Hematopoietic multipotent progenitor cell treated with erythropoietin and hydrocortisone succinate and interleukin-3 and kit ligand, for 8 days (in vitro differentiated cells): Measurements from ENCODE around the gene CYLD.
A peak's percentile ranks its signal among the peaks of the same experiment; 100 is the strongest.

Experiments used
- DNase-seq: peaks from one replicate; pipeline ENCODE4 v3.0.0-alpha.2; 2015

CYLD gene

DNA sequence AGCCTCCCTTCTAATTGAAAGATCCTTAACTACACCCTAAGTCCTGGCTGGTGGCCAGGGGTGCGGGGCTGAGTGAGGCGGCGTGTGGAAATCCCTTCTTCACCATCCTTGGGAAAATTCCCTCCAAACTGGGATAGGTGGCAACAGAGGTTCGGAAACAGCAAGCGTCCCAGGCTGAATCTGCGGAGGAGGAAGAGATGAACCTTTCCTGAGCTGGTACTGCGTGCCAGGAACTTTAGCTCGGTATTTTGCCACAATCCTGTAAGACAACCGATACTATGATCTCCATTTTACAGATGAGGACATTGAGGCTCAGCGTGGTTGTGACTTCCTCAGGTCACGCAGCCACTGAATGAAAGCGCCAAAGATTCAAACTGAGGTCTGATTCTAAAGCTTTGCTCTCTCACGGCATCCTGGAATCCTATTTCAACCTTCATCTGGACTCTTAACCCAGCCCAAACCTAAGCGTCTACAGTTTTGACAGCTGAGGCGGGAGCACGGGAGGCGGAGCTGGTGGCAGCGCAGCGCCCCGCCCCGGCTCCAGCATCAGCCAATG lies 583 bp upstream of the CYLD start:
- DNase-seq, result no peak

GRCh38 chr16:50742576-50743200 lies 802 bp downstream of the CYLD start:
- no peak for DNase-seq

DNA sequence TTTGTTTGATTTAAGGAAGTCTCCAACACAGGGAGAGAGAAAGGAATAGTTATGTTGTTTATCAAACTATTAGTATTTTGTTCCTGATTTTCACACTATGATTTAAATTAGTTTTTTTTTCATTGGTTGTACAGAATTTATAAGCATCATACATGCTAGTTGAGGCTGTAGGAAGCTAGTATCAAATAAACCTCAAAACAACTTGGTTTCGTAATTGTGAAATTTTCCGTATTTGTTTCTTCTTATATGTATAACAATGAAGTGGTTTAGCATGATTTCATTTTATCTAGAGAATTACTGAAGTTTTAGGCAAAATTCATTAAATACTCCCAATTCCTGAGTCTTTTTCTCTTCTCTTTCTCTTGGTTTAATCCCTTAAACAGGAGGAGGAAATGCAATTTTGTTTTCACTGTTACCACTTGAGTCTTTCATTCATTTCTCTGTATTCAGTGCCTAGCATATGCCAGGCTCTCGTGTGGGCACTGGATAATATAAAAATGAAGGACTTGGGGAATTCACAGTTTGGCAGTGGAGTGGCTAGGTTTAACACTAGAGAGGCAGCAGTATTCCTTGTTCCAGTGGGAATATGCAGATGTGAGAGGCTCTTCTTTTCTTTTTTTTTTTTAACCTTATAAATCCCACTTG lies 1.8 kb downstream of the CYLD start:
- DNase-seq, result no peak

GRCh38 chr16:50744881-50745280 lies 3.0 kb downstream of the CYLD start:
- no peak for DNase-seq

DNA sequence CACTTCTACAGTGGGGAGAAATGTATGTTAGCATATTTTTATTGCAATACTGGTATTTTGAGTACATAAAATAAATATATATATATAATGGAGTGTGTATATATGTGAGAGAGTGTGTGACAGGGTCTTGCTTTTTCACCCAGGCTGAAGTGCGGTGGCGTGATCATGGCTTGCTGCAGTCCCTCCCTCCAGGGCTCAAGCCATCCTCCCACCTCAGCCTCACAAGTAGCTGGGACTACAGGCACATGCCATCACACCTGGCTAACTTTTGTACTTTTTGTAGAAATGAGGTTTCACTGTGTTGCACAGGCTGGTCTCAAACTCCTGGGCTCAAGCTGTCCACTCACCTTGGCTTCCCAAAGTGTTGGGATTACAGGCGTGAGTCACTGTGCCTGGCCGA lies 4.1 kb downstream of the CYLD start:
- DNase-seq, result no peak

GRCh38 chr16:50747207-50747956 lies 5.5 kb downstream of the CYLD start:
- peak; percentile 67 for DNase-seq

DNA sequence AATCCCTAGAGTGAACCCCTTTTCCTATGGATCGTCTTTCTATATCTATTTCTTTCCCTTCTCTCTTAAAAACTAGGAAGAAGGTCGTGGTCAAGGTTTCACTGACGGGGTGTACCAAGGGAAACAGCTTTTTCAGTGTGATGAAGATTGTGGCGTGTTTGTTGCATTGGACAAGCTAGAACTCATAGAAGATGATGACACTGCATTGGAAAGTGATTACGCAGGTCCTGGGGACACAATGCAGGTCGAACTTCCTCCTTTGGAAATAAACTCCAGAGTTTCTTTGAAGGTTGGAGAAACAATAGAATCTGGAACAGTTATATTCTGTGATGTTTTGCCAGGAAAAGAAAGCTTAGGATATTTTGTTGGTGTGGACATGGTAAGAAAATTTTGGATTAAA lies 9.6 kb downstream of the CYLD start:
- DNase-seq, result no peak

GRCh38 chr16:50752471-50753235 lies 10.8 kb downstream of the CYLD start:
- no peak for DNase-seq

- DNase-seq, result no peak
Observed at GRCh38 chr16:50756473-50756872, 14.6 kb downstream of the CYLD start.

DNA sequence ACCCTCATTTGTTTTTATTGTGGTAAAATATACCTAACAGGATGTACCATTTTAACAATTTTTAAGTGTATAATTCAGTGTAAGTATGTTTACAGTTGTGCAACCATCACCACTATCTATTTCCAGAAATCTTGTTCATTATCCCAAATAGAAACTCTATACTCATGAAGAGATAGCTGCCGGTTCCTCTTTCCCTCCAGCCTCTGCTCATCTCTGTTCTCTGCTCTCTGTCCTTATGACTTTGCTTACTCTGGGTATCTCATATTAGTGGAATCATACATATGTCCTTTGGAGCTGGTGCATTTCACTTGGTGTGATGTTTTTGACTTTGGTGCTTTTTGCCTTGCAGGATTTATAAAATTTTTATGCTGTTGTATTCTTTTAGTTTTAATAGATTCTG lies 19.4 kb downstream of the CYLD start:
- DNase-seq, result no peak

- DNase-seq, result no peak
Observed at GRCh38 chr16:50762241-50762640, 20.4 kb downstream of the CYLD start.

GRCh38 chr16:50763211-50763610 lies 21.3 kb downstream of the CYLD start:
- no peak for DNase-seq

DNA sequence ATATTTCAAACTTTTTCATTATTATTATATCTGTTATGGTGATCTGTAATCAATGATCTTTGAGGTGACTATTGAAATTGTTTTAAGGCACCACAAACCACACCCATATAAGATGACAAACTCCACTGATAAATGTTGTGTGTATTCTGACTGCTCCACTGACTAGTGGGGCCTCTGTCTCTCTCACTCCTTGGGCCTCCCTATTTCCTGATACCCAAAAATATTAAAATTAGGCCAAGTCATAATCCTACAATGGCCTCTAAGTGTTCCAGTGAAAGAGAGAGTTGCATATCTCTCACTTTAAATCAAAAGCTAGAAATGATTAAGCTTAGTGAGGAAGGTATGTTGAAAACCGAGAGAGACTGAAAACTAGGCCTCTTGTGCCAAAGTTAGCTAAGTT lies 23.4 kb downstream of the CYLD start:
- DNase-seq, result no peak

GRCh38 chr16:50765861-50766260 lies 24.0 kb downstream of the CYLD start:
- DNase-seq, result no peak

DNA sequence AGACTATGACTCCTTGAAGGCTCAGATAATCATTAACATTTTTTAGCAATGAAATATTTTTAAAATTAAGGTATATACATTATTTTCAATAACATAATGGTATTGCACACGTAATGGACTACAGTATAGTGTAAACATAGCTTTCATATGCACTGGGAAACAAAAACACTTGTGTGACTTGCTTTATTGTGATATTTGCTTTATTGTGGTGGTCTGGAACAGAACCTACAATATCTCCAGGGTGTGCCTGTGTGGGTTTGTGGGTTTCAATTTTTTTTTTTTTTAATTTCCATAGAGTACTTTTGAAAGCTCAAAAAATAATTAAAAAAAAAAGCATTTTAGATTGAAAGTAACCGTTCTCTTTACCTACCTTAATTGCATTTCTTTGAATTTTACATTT lies 25.3 kb downstream of the CYLD start:
- DNase-seq, result no peak

DNA sequence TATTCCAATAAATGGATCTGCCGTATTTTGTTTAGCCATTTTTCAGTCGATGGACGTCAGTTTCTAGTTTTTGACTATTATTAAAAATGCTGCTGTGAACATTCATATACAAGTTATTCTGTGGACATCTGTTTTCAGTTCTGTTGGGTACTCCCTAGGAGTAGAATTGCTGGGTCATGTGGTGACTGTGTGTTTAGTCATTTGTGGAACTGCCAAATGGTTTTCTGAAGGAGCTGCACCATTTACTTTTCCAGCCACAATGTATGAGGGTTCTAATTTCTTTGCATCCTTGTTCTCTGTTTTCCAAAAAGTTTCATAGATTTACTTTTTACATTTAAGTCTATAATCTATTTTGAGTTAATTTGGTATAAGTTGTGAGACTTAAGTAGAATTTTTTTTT lies 29.5 kb downstream of the CYLD start:
- DNase-seq, result no peak

DNA sequence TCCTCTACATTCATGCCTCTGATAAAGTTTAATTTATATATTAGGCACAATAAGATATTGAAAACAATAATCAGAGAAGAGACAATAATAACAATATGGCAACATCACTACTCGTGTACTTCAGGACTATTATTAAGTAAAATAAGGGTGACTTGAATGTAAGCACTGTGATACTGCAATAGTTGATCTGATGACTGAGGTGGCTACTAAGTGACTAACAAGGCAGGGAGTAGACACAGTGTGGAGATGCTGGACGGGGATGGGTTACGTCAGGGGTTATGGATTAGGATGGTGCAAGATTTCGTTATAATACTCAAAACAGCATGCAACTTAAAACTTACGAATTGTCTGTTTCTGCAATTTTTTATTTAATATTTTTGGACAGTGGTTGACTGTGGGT lies 32.5 kb downstream of the CYLD start:
- DNase-seq, result no peak

DNA sequence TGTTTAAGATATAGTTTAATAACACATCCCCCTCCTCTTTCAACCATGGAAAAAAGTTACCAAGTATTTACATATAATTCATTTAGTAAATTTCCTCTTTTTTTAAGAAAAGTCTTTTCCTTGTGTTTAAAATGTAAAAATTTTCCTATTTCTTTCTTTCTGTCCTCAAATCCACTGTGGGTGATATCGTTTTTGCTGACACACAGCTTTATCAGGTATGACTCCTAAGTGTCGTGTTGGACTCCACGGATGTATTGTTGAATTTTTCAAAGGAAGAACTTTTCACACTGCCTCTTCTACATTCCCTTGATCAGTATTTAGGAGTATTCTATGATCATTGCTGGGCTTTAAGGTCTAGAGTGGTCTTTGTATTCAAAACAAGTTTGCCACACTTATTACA lies 33.1 kb downstream of the CYLD start:
- no peak for DNase-seq

GRCh38 chr16:50776037-50776436 lies 34.2 kb downstream of the CYLD start:
- DNase-seq, result no peak

DNA sequence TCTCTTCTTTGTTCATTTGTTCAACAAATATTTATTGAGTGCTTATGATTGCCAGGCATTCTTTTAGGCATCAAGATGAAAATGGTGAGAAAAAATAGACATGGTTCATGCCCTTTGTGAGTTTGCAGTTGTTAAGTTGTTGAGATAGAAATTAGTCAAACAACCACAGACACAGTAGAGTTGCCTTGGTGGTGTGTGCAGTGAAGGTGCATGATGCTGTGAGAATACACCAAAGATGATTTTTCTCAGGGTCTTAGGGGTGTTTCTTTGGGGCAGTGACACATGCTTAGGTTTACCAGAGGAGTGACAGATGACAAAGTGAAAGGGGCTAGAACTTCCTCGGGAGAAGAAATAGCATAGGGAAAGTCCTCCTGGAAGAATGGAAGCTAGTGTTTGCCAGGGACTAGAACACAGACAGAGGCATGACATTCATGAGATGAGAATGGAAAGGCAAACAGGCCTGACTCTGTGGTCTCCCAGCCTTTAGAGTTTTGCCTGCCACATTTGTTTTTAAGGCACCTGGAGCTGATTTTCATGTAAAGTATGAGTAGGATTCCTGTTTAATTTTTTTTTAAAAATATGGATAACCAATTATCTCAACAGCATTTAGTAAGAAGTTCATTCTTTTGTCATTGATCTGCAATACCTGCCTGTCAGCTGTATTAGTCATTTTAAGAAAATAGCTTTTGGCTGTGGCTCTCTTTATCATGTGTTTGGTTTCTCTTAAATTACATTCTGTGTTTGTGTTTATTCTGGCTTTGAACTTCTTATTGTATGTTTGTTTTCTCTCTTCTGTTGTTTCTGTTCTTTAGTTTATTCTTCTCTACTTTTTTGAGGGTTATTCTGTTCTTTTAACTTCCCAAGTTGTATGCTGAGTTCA lies 36.6 kb downstream of the CYLD start:
- DNase-seq, result no peak

DNA sequence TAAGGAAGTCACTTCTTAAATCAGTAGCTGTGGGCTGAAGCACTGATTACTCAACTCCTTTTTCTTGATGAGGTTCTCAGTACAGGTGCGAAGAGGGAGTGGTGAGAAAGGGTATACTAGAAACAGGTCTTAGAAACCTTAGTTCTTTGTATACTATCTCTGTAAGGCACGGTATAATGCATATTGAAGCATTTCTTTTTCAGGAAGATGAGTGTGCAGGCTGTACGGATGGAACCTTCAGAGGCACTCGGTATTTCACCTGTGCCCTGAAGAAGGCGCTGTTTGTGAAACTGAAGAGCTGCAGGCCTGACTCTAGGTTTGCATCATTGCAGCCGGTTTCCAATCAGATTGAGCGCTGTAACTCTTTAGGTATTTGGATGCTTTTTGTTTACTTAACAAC lies 39.2 kb downstream of the CYLD start:
- DNase-seq, result no peak

- DNase-seq, result no peak
Observed at GRCh38 chr16:50781518-50781917, 39.6 kb downstream of the CYLD start.
